SK-N-SH (cell line): ENCODE results near the gene TAP1. TPM values are rescaled to one million over a fixed set of nuclear protein-coding genes. Genes with fewer than 3 reads are reported as not detected.

Experiments
- CTCF ChIA-PET: fragments of 300-600, 350-600 bp; formaldehyde crosslinking; extraction: SDS; loops from one replicate; lab custom pipeline; 2021; lab: Yijun Ruan, JAX
- POLR2A ChIA-PET: fragments of 350-600 bp; sonication (Branson Sonifier 250); formaldehyde crosslinking; extraction: SDS; loops from one replicate; lab custom pipeline; 2020; ENCODE audit warnings: antibody characterized with exemption, inconsistent platforms; lab: Yijun Ruan, JAX
- DNase-seq: peaks from one replicate; pipeline ENCODE4 v3.0.0; 2012
- H2AFZ ChIP-seq: fragments of 200-600 bp; sonication (generic); 2 replicates; pipeline ENCODE4 v1.8.1; 2016; ENCODE audit warnings: antibody characterized with exemption, mild to moderate bottlenecking, low read depth
- H3F3A ChIP-seq: fragments of 200-600 bp; sonication (generic); replicated peaks from 2 replicates; pipeline ENCODE3; 2016; ENCODE audit warnings: antibody characterized with exemption, mild to moderate bottlenecking; ENCODE audit not compliant: insufficient read depth
- H3K27ac ChIP-seq, 2 experiments: fragments of 200-500 bp in 1 of 2; fragments of 200-600 bp in 1 of 2; sonication (Bioruptor generic) in 1 of 2; sonication (generic), shearing (Covaris generic) in 1 of 2; 2 replicates each; pipeline versions ENCODE4 v1.5.1 to v1.6.1; 2014 to 2016; ENCODE audit warnings: low read depth in 2 of 2, inconsistent platforms in 1 of 2, low read length in 1 of 2, mild to moderate bottlenecking in 1 of 2, mixed read lengths in 1 of 2
- H3K27me3 ChIP-seq: fragments of 200-600 bp; sonication (generic), shearing (Covaris generic); 2 replicates; pipeline ENCODE4 v1.6.1; 2016; ENCODE audit warnings: mixed run types; ENCODE audit not compliant: insufficient read depth
- H3K36me3 ChIP-seq, 2 experiments: fragments of 200-500 bp in 1 of 2; fragments of 200-600 bp in 1 of 2; sonication (Bioruptor generic) in 1 of 2; sonication (generic) in 1 of 2; replicated peaks in 1 of 2; 2 replicates each; pipeline versions ENCODE3 to v1.5.1; 2014 to 2016; ENCODE audit warnings: low read length in 1 of 2, mild to moderate bottlenecking in 1 of 2; ENCODE audit not compliant: insufficient read depth in 2 of 2, control insufficient read depth in 1 of 2
- H3K4me1 ChIP-seq, 2 experiments: fragments of 200-500 bp in 1 of 2; fragments of 200-600 bp in 1 of 2; sonication (Bioruptor generic) in 1 of 2; sonication (generic), shearing (Covaris generic) in 1 of 2; 2 replicates each; pipeline versions ENCODE4 v1.5.1 to v1.6.1; 2014 to 2016; ENCODE audit warnings: low read depth in 1 of 2, low read length in 1 of 2, mixed run types in 1 of 2; ENCODE audit not compliant: insufficient read depth in 2 of 2, control insufficient read depth in 1 of 2
- H3K4me2 ChIP-seq: fragments of 200-600 bp; sonication (generic), shearing (Covaris generic); 2 replicates; pipeline ENCODE4 v1.6.1; 2017; ENCODE audit warnings: mixed run types
- H3K4me3 ChIP-seq, 2 experiments: fragments of 200-500 bp in 1 of 2; fragments of 200-600 bp in 1 of 2; sonication (Bioruptor generic) in 1 of 2; sonication (generic), shearing (Covaris generic) in 1 of 2; 2 replicates each; pipeline versions ENCODE4 v1.5.1 to v1.8.1; 2014 to 2016; ENCODE audit warnings: low read depth in 2 of 2, inconsistent platforms in 1 of 2, low read length in 1 of 2, mild to moderate bottlenecking in 1 of 2, mixed read lengths in 1 of 2, moderate library complexity in 1 of 2
- H3K79me2 ChIP-seq: fragments of 200-600 bp; sonication (generic); 2 replicates; pipeline ENCODE4 v1.8.1; 2017; ENCODE audit warnings: mild to moderate bottlenecking; ENCODE audit not compliant: insufficient read depth
- H3K9ac ChIP-seq: fragments of 200-600 bp; sonication (generic); 2 replicates; pipeline ENCODE4 v1.6.1; 2017; ENCODE audit warnings: mixed run types
- H3K9me2 ChIP-seq: fragments of 200-600 bp; sonication (generic); 2 replicates; pipeline ENCODE4 v1.6.1; 2017; ENCODE audit warnings: mixed run types
- H3K9me3 ChIP-seq: fragments of 200-600 bp; sonication (generic); 2 replicates; pipeline ENCODE4 v1.6.1; 2017; ENCODE audit warnings: mixed run types, mild to moderate bottlenecking, moderate library complexity
- H4K20me1 ChIP-seq: fragments of 200-600 bp; sonication (generic); 2 replicates; pipeline ENCODE4 v1.6.1; 2017; ENCODE audit warnings: mild to moderate bottlenecking, mixed run types; ENCODE audit not compliant: insufficient read depth
- FOXM1 ChIP-seq: IDR thresholded peaks from 2 replicates; pipeline ENCODE4 v1.4.0; 2012; ENCODE audit warnings: low read depth, mild to moderate bottlenecking
- GATA2 ChIP-seq: sonication (generic); formaldehyde crosslinking; IDR thresholded peaks from 2 replicates; pipeline ENCODE4 v1.5.0; 2020; ENCODE audit warnings: mild to moderate bottlenecking, missing genetic modification reagents
- MEF2A ChIP-seq: IDR thresholded peaks from 2 replicates; pipeline ENCODE4 v1.4.0; 2012; ENCODE audit warnings: low read depth, borderline replicate concordance
- POLR2AphosphoS5 ChIP-seq: IDR thresholded peaks from 2 replicates; pipeline ENCODE4 v1.6.1; 2012; ENCODE audit warnings: low read depth, low read length
- RAD21 ChIP-seq: IDR thresholded peaks from 2 replicates; pipeline ENCODE4 v1.6.1; 2012; ENCODE audit warnings: mild to moderate bottlenecking, low read length
- RCOR1 ChIP-seq: fragments of 150-350 bp; IDR thresholded peaks from 2 replicates; pipeline ENCODE4 v1.6.1; 2017; ENCODE audit warnings: antibody characterized with exemption, low read length
- RFX5 ChIP-seq: IDR thresholded peaks from 2 replicates; pipeline ENCODE4 v1.6.1; 2012; ENCODE audit warnings: mild to moderate bottlenecking, improper control_type of control experiment, low read length
- RXRA ChIP-seq: IDR thresholded peaks from 2 replicates; pipeline ENCODE4 v1.4.0; 2012; ENCODE audit warnings: low read depth, mild to moderate bottlenecking, borderline replicate concordance
- SMC3 ChIP-seq: IDR thresholded peaks from 2 replicates; pipeline ENCODE4 v1.6.1; 2012; ENCODE audit warnings: low read depth, low read length, improper control_type of control experiment
- TAF1 ChIP-seq: IDR thresholded peaks from 2 replicates; pipeline ENCODE4 v1.6.1; 2012; ENCODE audit warnings: low read depth, mild to moderate bottlenecking, low read length, moderate library complexity, borderline replicate concordance
- TEAD4 ChIP-seq: IDR thresholded peaks from 2 replicates; pipeline ENCODE4 v1.4.0; 2012; ENCODE audit warnings: mild to moderate bottlenecking, borderline replicate concordance; ENCODE audit not compliant: insufficient read depth
- WGBS: methylation state at CpG from one replicate; pipeline ENCODE4 v1.1.6; 2017; ENCODE audit warnings: low lambda C conversion rate; 5-methylcytosine and 5-hydroxymethylcytosine counted together
- polyA plus RNA-seq, 3 experiments: library from polyadenylated mRNA; depleted of rRNA; stranded (reverse); fragments of >200 nt; gene quantifications; 2 replicates each; pipeline ENCODE4 v1.2.3, GENCODE V29; 2012
- TF ChIP-seq, protein P1 (sequence below): fragments of 200-600 bp; sonication (generic); IDR thresholded peaks from 2 replicates; pipeline ENCODE4 v1.6.1; 2017; ENCODE audit warnings: antibody characterized with exemption, mild to moderate bottlenecking, moderate library complexity
- TF ChIP-seq, protein P2 (sequence below): IDR thresholded peaks from 2 replicates; pipeline ENCODE4 v1.4.0; 2012; ENCODE audit warnings: low read depth, borderline replicate concordance
- TF ChIP-seq, protein P3 (sequence below): IDR thresholded peaks from 2 replicates; pipeline ENCODE4; 2012
- TF ChIP-seq, protein P4 (sequence below): fragments of 150-350 bp; IDR thresholded peaks from 2 replicates; pipeline ENCODE4 v1.6.1; 2017; ENCODE audit warnings: antibody characterized with exemption, low read length, low read depth, borderline replicate concordance
- TF ChIP-seq, protein P5 (sequence below): fragments of 150-350 bp; IDR thresholded peaks from 2 replicates; pipeline ENCODE4 v1.6.1; 2016; ENCODE audit warnings: mild to moderate bottlenecking, low read depth, low read length
- TF ChIP-seq, protein P6 (sequence below): IDR thresholded peaks from 2 replicates; pipeline ENCODE4 v1.6.1; 2012; ENCODE audit warnings: mild to moderate bottlenecking, low read depth, low read length, moderate library complexity

Gene TAP1
- polyA plus RNA-seq, 1 of the 3 experiments (the other 2 are of a cell fraction) = 31.1 TPM

DNA sequence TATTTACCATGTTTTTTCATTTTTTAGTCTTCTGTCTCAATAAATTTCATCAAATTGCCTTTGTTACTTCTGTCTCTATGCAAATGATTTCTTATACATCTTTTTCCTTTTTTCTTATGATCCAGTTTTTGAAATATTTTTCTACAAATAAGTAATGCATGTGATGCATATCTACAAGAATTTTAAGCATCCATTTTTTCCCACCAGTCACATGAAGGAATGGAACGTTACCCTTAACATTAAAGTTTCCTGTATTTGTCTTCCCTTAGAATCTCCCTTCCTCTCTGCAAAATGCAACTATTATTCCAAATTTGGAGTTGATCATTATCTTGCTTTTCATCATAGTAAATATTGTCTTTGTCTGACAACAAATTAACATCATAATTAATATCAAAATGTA lies 36.0 kb upstream of the TAP1 start:
- Histone ChIP-seq H3K79me2 (no peaks in the 10 kb centered on the region), H3K4me1 (peaks cover 0 to 8% of the 10 kb centered on the region in 2 experiments; a peak in 2 of 4 replicates), H3K9me2 (no peaks in the 10 kb centered on the region), H3F3A (peaks cover 13% of the 10 kb centered on the region), H4K20me1 (no peaks in the 10 kb centered on the region), H3K9me3 (no peaks in the 10 kb centered on the region), H3K36me3 (no peaks in the 10 kb centered on the region), H3K4me2 (no peak overlapping the region), H3K4me3 (no peak overlapping the region), H3K9ac (no peak overlapping the region), H3K27me3 (no peaks in the 10 kb centered on the region), H2AFZ (no peak overlapping the region), H3K27ac (no peak overlapping the region)
- 35% methylated on average over 1 of the region's 1 CpG for WGBS
- ChIA-PET POLR2A (no interaction called here), CTCF (interaction anchor here (0.9 to 2.2 kb wide), 4 partner anchors 44 to 95 kb away, joined by 3 to 12 read pairs (median 6); partner anchors contain the start of gene HLA-DMA)
- no peak for TF ChIP-seq RCOR1
- TF ChIP-seq, protein P1, sequence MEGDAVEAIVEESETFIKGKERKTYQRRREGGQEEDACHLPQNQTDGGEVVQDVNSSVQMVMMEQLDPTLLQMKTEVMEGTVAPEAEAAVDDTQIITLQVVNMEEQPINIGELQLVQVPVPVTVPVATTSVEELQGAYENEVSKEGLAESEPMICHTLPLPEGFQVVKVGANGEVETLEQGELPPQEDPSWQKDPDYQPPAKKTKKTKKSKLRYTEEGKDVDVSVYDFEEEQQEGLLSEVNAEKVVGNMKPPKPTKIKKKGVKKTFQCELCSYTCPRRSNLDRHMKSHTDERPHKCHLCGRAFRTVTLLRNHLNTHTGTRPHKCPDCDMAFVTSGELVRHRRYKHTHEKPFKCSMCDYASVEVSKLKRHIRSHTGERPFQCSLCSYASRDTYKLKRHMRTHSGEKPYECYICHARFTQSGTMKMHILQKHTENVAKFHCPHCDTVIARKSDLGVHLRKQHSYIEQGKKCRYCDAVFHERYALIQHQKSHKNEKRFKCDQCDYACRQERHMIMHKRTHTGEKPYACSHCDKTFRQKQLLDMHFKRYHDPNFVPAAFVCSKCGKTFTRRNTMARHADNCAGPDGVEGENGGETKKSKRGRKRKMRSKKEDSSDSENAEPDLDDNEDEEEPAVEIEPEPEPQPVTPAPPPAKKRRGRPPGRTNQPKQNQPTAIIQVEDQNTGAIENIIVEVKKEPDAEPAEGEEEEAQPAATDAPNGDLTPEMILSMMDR = no peak
- TF ChIP-seq, protein P2, sequence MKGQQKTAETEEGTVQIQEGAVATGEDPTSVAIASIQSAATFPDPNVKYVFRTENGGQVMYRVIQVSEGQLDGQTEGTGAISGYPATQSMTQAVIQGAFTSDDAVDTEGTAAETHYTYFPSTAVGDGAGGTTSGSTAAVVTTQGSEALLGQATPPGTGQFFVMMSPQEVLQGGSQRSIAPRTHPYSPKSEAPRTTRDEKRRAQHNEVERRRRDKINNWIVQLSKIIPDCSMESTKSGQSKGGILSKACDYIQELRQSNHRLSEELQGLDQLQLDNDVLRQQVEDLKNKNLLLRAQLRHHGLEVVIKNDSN = no peak
- TF ChIP-seq, protein P3, sequence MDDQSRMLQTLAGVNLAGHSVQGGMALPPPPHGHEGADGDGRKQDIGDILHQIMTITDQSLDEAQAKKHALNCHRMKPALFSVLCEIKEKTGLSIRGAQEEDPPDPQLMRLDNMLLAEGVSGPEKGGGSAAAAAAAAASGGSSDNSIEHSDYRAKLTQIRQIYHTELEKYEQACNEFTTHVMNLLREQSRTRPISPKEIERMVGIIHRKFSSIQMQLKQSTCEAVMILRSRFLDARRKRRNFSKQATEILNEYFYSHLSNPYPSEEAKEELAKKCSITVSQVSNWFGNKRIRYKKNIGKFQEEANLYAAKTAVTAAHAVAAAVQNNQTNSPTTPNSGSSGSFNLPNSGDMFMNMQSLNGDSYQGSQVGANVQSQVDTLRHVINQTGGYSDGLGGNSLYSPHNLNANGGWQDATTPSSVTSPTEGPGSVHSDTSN = no peak
- TF ChIP-seq TEAD4 = no peak
- no peak for TF ChIP-seq GATA2 (CRISPR knock-in tag)
- TF ChIP-seq, protein P4, sequence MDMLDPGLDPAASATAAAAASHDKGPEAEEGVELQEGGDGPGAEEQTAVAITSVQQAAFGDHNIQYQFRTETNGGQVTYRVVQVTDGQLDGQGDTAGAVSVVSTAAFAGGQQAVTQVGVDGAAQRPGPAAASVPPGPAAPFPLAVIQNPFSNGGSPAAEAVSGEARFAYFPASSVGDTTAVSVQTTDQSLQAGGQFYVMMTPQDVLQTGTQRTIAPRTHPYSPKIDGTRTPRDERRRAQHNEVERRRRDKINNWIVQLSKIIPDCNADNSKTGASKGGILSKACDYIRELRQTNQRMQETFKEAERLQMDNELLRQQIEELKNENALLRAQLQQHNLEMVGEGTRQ = no peak
- TF ChIP-seq RFX5 = no peak
- TF ChIP-seq, protein P5, sequence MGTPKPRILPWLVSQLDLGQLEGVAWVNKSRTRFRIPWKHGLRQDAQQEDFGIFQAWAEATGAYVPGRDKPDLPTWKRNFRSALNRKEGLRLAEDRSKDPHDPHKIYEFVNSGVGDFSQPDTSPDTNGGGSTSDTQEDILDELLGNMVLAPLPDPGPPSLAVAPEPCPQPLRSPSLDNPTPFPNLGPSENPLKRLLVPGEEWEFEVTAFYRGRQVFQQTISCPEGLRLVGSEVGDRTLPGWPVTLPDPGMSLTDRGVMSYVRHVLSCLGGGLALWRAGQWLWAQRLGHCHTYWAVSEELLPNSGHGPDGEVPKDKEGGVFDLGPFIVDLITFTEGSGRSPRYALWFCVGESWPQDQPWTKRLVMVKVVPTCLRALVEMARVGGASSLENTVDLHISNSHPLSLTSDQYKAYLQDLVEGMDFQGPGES = no peak
- TF ChIP-seq FOXM1 = no peak
- DNase-seq = no peak

DNA sequence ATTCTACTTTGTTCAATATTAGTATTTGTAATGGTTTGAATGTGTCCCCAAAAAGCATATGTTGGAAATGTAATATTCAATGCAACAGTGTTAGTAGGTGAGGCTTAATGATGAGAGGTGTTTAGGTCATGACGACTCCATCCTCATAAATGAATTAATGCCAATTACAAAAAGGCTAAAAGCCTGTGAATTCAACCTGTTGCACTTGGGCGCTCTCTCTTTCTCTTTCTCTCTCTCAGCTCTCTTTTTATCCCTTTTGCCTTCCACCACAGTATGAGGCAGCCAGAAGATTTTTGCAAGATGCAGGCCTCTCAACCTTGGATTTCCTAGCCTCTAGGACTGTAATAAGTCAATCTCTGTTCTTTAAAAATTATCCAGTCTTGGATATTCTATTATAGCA lies 35.1 kb upstream of the TAP1 start:
- no peak overlapping the region for H3K4me2 ChIP-seq
- no peaks in the 10 kb centered on the region for H3K9me2 ChIP-seq
- no peak overlapping the region for H3K4me3 ChIP-seq
- no peak overlapping the region for H3K27ac ChIP-seq
- 58% methylated on average over 2 of the region's 2 CpGs for WGBS
- peaks cover 0 to 8% of the 10 kb centered on the region in 2 experiments; a peak in 2 of 4 replicates for H3K4me1 ChIP-seq
- no peaks in the 10 kb centered on the region for H3K36me3 ChIP-seq
- H3K27me3 ChIP-seq = no peaks in the 10 kb centered on the region; the same call in 1 of the 2 replicates
- H2AFZ ChIP-seq = no peak overlapping the region
- POLR2A ChIA-PET = no interaction called here
- no peaks in the 10 kb centered on the region for H3K79me2 ChIP-seq
- H3F3A ChIP-seq = peaks cover 13% of the 10 kb centered on the region
- H3K9ac ChIP-seq = no peak overlapping the region
- H4K20me1 ChIP-seq = no peaks in the 10 kb centered on the region
- H3K9me3 ChIP-seq = no peaks in the 10 kb centered on the region
- CTCF ChIA-PET = interaction anchor here (1.0 to 2.2 kb wide), 2 partner anchors 45 to 65 kb away, joined by 3 to 8 read pairs; no protein-coding TSS in a partner anchor
- no peak for DNase-seq
- TF ChIP-seq, protein P4 = no peak
- no peak for TF ChIP-seq POLR2AphosphoS5
- no peak for TF ChIP-seq MEF2A
- no peak for TF ChIP-seq RXRA
- no peak for TF ChIP-seq SMC3
- TF ChIP-seq RAD21 = no peak
- TF ChIP-seq RCOR1 = no peak
- TF ChIP-seq TAF1 = no peak
- no peak for TF ChIP-seq RFX5
- TF ChIP-seq, protein P6, sequence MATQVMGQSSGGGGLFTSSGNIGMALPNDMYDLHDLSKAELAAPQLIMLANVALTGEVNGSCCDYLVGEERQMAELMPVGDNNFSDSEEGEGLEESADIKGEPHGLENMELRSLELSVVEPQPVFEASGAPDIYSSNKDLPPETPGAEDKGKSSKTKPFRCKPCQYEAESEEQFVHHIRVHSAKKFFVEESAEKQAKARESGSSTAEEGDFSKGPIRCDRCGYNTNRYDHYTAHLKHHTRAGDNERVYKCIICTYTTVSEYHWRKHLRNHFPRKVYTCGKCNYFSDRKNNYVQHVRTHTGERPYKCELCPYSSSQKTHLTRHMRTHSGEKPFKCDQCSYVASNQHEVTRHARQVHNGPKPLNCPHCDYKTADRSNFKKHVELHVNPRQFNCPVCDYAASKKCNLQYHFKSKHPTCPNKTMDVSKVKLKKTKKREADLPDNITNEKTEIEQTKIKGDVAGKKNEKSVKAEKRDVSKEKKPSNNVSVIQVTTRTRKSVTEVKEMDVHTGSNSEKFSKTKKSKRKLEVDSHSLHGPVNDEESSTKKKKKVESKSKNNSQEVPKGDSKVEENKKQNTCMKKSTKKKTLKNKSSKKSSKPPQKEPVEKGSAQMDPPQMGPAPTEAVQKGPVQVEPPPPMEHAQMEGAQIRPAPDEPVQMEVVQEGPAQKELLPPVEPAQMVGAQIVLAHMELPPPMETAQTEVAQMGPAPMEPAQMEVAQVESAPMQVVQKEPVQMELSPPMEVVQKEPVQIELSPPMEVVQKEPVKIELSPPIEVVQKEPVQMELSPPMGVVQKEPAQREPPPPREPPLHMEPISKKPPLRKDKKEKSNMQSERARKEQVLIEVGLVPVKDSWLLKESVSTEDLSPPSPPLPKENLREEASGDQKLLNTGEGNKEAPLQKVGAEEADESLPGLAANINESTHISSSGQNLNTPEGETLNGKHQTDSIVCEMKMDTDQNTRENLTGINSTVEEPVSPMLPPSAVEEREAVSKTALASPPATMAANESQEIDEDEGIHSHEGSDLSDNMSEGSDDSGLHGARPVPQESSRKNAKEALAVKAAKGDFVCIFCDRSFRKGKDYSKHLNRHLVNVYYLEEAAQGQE = no peak
